K562 (cell line): ENCODE measurements around the gene TLE6. TPM values are rescaled to one million over a fixed set of nuclear protein-coding genes. Genes with fewer than 3 reads are reported as not detected.
A peak's percentile ranks its signal among the peaks of the same experiment; 100 is the strongest.

Experiments used
- BACH1 ChIP-seq: fragments of 200-800 bp; sonication (Bioruptor generic); IDR thresholded peaks from 2 replicates; pipeline ENCODE4 v1.6.1; 2016; ENCODE audit warnings: missing genetic modification characterization, missing compliant biosample characterization
- CAMTA2 ChIP-seq: fragments of 250-450 bp; sonication (Bioruptor Pico); conservative IDR thresholded peaks from 2 replicates; pipeline ENCODE4 v1.5.1; 2022
- DPF2 ChIP-seq: fragments of 450-650 bp; IDR thresholded peaks from 2 replicates; pipeline ENCODE4 v1.6.1; 2016
- GABPA ChIP-seq: fragments of 200-800 bp; sonication (Bioruptor generic); conservative IDR thresholded peaks from 2 replicates; pipeline ENCODE4 v1.6.1; 2016; ENCODE audit warnings: low read depth, missing genetic modification characterization, missing compliant biosample characterization
- HMG20A ChIP-seq: fragments of 450-650 bp; formaldehyde crosslinking; conservative IDR thresholded peaks from 2 replicates; pipeline ENCODE4 v1.4.0; 2020; ENCODE audit warnings: mild to moderate bottlenecking, mixed read lengths
- KDM5B ChIP-seq: fragments of 200-600 bp; sonication (generic); IDR thresholded peaks from 2 replicates; pipeline ENCODE4 v1.6.1; 2012; ENCODE audit warnings: low read depth, mild to moderate bottlenecking, moderate library complexity, low read length, control low read depth, inconsistent platforms; ENCODE audit not compliant: insufficient replicate concordance
- KLF10 ChIP-seq: fragments of 250-450 bp; sonication (Bioruptor Pico); IDR thresholded peaks from 2 replicates; pipeline ENCODE4 v1.6.1; 2021; ENCODE audit warnings: matching md5 sums
- LEF1 ChIP-seq: fragments of 450-650 bp; IDR thresholded peaks from 2 replicates; pipeline ENCODE4 v1.6.1; 2016; ENCODE audit warnings: mild to moderate bottlenecking
- MTA3 ChIP-seq: fragments of 450-650 bp; formaldehyde crosslinking; IDR thresholded peaks from 2 replicates; pipeline ENCODE4 v1.6.1; 2017; ENCODE audit warnings: mild to moderate bottlenecking, borderline replicate concordance
- NEUROD1 ChIP-seq: fragments of 150-350 bp; IDR thresholded peaks from 2 replicates; pipeline ENCODE4 v1.6.1; 2014; ENCODE audit warnings: borderline replicate concordance, low read length, low read depth; ENCODE audit not compliant: partially characterized antibody
- NFE2L1 ChIP-seq: fragments of 450-650 bp; IDR thresholded peaks from 2 replicates; pipeline ENCODE4 v1.6.1; 2016; ENCODE audit warnings: missing genetic modification characterization, low read depth, mild to moderate bottlenecking, missing compliant biosample characterization, moderate library complexity, borderline replicate concordance
- NFYB ChIP-seq: IDR thresholded peaks from 2 replicates; pipeline ENCODE4 v1.6.1; 2011; ENCODE audit warnings: mild to moderate bottlenecking, moderate library complexity; ENCODE audit not compliant: insufficient read length; ENCODE audit errors: extremely low read depth
- NR1H2 ChIP-seq: sonication (generic); formaldehyde crosslinking; IDR thresholded peaks from 2 replicates; pipeline ENCODE4 v1.4.0; 2020; ENCODE audit warnings: mild to moderate bottlenecking, missing genetic modification reagents
- NR2C1 ChIP-seq, 2 experiments: fragments of 450-650 bp; IDR thresholded peaks; 2 replicates each; pipeline ENCODE4 v1.6.1; 2017; ENCODE audit warnings: mild to moderate bottlenecking in 2 of 2, antibody characterized with exemption in 1 of 2, inconsistent platforms in 1 of 2, missing compliant biosample characterization in 1 of 2, missing genetic modification characterization in 1 of 2
- PHB ChIP-seq: fragments of 250-450 bp; sonication (Bioruptor Pico); IDR thresholded peaks from 2 replicates; pipeline ENCODE4 v1.5.0; 2021
- POLR2AphosphoS2 ChIP-seq: IDR thresholded peaks from 2 replicates; pipeline ENCODE4 v1.6.1; 2012; ENCODE audit warnings: low read length, improper control_type of control experiment
- TBL1XR1 ChIP-seq, 2 experiments: IDR thresholded peaks; 2 replicates each; pipeline ENCODE4 v1.6.1; 2012; ENCODE audit warnings: improper control_type of control experiment in 2 of 2, low read length in 2 of 2, mild to moderate bottlenecking in 1 of 2
- TEAD4 ChIP-seq, 2 experiments: sonication (generic) in 1 of 2; formaldehyde crosslinking in 1 of 2; IDR thresholded peaks; 2 replicates each; pipeline versions ENCODE4 v1.6.1 to v1.8.0; 2012 to 2022; ENCODE audit warnings: borderline replicate concordance in 1 of 2, inconsistent platforms in 1 of 2, low read length in 1 of 2, mild to moderate bottlenecking in 1 of 2, missing genetic modification reagents in 1 of 2
- ZNF324 ChIP-seq: fragments of 250-450 bp; sonication (Bioruptor Pico); IDR thresholded peaks from 2 replicates; pipeline ENCODE4 v1.4.0; 2020; ENCODE audit warnings: mild to moderate bottlenecking
- ZNF436 ChIP-seq: fragments of 250-450, 450-650 bp; sonication (Bioruptor Pico); formaldehyde crosslinking; IDR thresholded peaks from 2 replicates; pipeline ENCODE4 v1.7.0; 2020; ENCODE audit warnings: mild to moderate bottlenecking
- ZNF57 ChIP-seq: fragments of 450-650 bp; formaldehyde crosslinking; IDR thresholded peaks from 2 replicates; pipeline ENCODE4 v1.4.0; 2020; ENCODE audit warnings: mild to moderate bottlenecking, moderate library complexity
- ZNF584 ChIP-seq: fragments of 200-800 bp; sonication (Bioruptor generic); IDR thresholded peaks from 2 replicates; pipeline ENCODE4 v1.6.1; 2016; ENCODE audit warnings: low read depth, mild to moderate bottlenecking, missing genetic modification characterization, missing compliant biosample characterization
- ZNF696 ChIP-seq: fragments of 250-450 bp; sonication (Bioruptor Pico); conservative IDR thresholded peaks from 2 replicates; pipeline ENCODE4 v1.4.0; 2020; ENCODE audit warnings: mild to moderate bottlenecking, moderate library complexity
- polyA plus RNA-seq, 8 experiments: library from polyadenylated mRNA; depleted of rRNA in 4 of 8; stranded (reverse) in 5 of 8; unstranded in 3 of 8; fragments of >200 nt; fragmentation: Nextera tagmentation in 2 of 8; fragmentation: Illumina TruSeq in 1 of 8; extraction: Ambion mirVana in 2 of 8; extraction: Trizol in 1 of 8; gene quantifications; 2 replicates each; pipeline versions ENCODE4 v1.2.1 to v1.2.3, GENCODE V29; 2011 to 2014; ENCODE audit warnings: inconsistent platforms in 1 of 8, missing spikeins in 1 of 8
- total RNA-seq, 7 experiments: library from RNA; depleted of rRNA in 6 of 7; stranded (reverse); fragments of >200 nt in 6 of 7; fragmentation: Illumina TruSeq in 2 of 7; extraction: Trizol in 2 of 7; gene quantifications; 2 replicates each; pipeline versions ENCODE4 v1.2.1 to v1.2.3, GENCODE V29; 2011 to 2021; ENCODE audit warnings: low replicate concordance in 1 of 7
- TF ChIP-seq, protein P1 (sequence below): sonication (generic); formaldehyde crosslinking; IDR thresholded peaks from 2 replicates; pipeline ENCODE4 v1.8.1; 2023; ENCODE audit warnings: mild to moderate bottlenecking, missing genetic modification reagents
- TF ChIP-seq, protein P2 (sequence below): IDR thresholded peaks from 2 replicates; pipeline ENCODE4 v1.6.1; 2011; ENCODE audit not compliant: insufficient read length; ENCODE audit errors: extremely low read depth
- TF ChIP-seq, protein P3 (sequence below): fragments of 450-650 bp; IDR thresholded peaks from 2 replicates; pipeline ENCODE4 v1.7.0; 2016; ENCODE audit warnings: borderline replicate concordance

The TLE6 gene
- total and polyA plus RNA-seq, 9 of the 15 experiments (the other 6 are each of a cell fraction or from before 2014, with no cell fraction given), result 1.1 to 6.1 (median 2.5) TPM

DNA sequence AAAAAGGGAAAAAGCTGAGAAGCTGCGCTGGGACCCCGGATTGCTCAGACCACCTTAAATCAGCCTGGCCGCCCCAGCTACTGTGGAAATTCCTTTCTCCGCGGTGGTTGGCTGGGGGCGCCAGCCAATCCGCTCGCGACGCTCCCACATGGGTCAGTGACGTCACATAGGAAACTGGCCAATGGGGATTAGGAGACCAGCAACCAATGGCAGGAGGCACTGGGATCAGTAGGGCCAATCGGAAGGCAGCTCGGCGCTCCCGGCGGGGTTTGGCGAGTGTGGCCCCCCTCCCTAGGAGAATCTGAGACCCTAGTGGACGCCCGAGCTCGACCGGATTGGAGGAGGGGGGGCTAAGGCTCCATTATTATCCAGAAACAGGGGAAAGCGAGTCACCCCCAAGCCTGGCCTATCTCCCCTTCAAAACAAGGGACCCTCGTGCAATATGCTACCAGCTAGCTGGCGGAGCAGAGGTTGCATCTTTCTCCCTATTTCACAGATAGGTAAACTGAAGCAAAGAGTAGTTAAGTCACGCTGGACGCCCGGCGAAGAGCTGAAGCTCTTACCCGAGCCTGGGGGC, 58.3 kb downstream of the TLE6 start (continued):
- TF ChIP-seq, protein P1, sequence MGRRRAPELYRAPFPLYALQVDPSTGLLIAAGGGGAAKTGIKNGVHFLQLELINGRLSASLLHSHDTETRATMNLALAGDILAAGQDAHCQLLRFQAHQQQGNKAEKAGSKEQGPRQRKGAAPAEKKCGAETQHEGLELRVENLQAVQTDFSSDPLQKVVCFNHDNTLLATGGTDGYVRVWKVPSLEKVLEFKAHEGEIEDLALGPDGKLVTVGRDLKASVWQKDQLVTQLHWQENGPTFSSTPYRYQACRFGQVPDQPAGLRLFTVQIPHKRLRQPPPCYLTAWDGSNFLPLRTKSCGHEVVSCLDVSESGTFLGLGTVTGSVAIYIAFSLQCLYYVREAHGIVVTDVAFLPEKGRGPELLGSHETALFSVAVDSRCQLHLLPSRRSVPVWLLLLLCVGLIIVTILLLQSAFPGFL (CRISPR knock-in tag), result no peak
- TF ChIP-seq POLR2AphosphoS2, result no peak
- TF ChIP-seq, protein P2, sequence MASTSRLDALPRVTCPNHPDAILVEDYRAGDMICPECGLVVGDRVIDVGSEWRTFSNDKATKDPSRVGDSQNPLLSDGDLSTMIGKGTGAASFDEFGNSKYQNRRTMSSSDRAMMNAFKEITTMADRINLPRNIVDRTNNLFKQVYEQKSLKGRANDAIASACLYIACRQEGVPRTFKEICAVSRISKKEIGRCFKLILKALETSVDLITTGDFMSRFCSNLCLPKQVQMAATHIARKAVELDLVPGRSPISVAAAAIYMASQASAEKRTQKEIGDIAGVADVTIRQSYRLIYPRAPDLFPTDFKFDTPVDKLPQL, result peak; percentile 15
- peak; percentile 76; the same call in 1 of the 2 replicates for TF ChIP-seq BACH1 (tag)
- peak; percentile 24; the same call in 1 of the 2 replicates for TF ChIP-seq MTA3
- TF ChIP-seq ZNF584, result 0 out of 2 replicates have a peak, but pooled peaks have one; percentile 28
- peak; percentile 77 for TF ChIP-seq NEUROD1
- TF ChIP-seq KLF10 (CRISPR knock-in tag), result no peak
- no peak for TF ChIP-seq NFE2L1 (tag)
- 0 out of 4 replicates have a peak, but pooled peaks of 1 of the 2 experiments have one; percentile 43 for TF ChIP-seq TBL1XR1 (IDR thresholded peaks at IDR 0.05; ENCODE audit: low read length in 2 of 2)
- TF ChIP-seq ZNF696 (CRISPR knock-in tag), result no peak
- no peak; the same call in 1 of the 2 replicates for TF ChIP-seq GABPA
- no peak; the same call in 1 of the 2 replicates for TF ChIP-seq LEF1
- TF ChIP-seq KDM5B, result no peak
- TF ChIP-seq NFYB, result peak; percentile 98
- no peak for TF ChIP-seq ZNF436 (CRISPR knock-in tag)
- TF ChIP-seq ZNF57, result no peak
- no peak for TF ChIP-seq HMG20A (CRISPR knock-in tag)
- no peak for TF ChIP-seq ZNF324 (CRISPR knock-in tag)
- TF ChIP-seq TEAD4 (IDR thresholded peaks at IDR 0.05; ENCODE audit: low read length), result no peak
- no peak for TF ChIP-seq TEAD4 (CRISPR knock-in tag; IDR thresholded peaks at IDR 0.05; ENCODE audit: borderline replicate concordance)
- TF ChIP-seq, protein P3, sequence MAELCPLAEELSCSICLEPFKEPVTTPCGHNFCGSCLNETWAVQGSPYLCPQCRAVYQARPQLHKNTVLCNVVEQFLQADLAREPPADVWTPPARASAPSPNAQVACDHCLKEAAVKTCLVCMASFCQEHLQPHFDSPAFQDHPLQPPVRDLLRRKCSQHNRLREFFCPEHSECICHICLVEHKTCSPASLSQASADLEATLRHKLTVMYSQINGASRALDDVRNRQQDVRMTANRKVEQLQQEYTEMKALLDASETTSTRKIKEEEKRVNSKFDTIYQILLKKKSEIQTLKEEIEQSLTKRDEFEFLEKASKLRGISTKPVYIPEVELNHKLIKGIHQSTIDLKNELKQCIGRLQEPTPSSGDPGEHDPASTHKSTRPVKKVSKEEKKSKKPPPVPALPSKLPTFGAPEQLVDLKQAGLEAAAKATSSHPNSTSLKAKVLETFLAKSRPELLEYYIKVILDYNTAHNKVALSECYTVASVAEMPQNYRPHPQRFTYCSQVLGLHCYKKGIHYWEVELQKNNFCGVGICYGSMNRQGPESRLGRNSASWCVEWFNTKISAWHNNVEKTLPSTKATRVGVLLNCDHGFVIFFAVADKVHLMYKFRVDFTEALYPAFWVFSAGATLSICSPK, result no peak
- TF ChIP-seq NR2C1 (IDR thresholded peaks at IDR 0.05), result no peak; the same call in 1 of the 2 replicates
- peak; percentile 36; the same call in 1 of the 2 replicates for TF ChIP-seq NR2C1 (tag; IDR thresholded peaks at IDR 0.05)
- TF ChIP-seq CAMTA2 (CRISPR knock-in tag), result no peak
- no peak for TF ChIP-seq PHB (CRISPR knock-in tag)
- TF ChIP-seq NR1H2, result no peak
- TF ChIP-seq DPF2, result no peak
